ENCODE results near the gene CNTNAP1.
A peak's percentile ranks its signal among the peaks of the same experiment; 100 is the strongest.

Gene CNTNAP1

DNA sequence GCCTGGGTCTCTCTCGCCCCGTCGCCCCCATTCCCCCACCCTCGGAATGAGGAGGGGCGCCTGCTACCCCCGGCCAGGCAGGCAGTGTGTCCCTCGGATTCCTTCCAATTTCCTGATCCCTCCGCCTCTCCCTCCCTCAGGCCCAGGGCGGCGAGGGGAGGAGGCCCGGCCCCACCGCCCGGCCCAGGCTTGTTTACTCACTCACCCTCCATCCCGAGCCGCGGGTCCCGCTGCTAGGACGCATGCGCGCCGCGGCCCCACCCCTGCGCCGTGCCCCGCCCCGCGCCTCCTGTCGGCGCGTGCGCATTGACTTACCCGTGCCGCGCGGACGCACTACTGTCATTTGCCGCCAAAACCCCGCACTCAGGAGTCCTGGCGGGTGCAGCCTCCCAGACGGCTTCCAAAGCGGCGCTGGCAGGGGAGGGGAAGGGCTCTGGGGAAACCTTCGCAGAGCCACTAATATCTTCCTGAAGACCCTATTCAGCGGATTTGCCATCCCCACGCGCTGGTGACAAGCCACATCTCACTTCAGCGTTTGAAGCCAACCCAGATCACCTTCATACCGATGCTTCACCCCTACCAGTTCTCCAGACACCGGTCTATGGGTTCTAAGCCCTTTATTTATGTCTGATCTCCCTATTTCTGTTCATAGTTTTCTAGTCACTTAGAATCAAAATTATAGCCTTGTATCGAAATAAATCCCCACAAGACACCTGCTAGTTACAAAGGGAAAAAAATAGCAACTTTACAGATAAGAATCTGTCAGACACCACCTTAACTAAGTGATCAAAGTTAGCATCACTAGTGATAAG, 62.7 kb downstream of the CNTNAP1 start, which contains the start of gene EZH1:
Gene EZH1, minus strand, starts transcription at position 235 of the 812 bp plus-strand sequence. CDS start 16,099 bp downstream, outside the sequence.
- DNase-seq (ENCODE audit: low read depth), result peak; percentile 48
- peak within 1 kb of the TSS; percentile 84 for H3K4me3 ChIP-seq (ENCODE audit: low read length)
- TF ChIP-seq CTCF (conservative IDR thresholded peaks at IDR 0.05; ENCODE audit: low read depth, low read length), result no peak

- no peak overlapping the region for H3K4me3 ChIP-seq (ENCODE audit: low read length)
- TF ChIP-seq CTCF (conservative IDR thresholded peaks at IDR 0.05; ENCODE audit: low read depth, low read length), result no peak
- no peak for DNase-seq (ENCODE audit: low read depth)
Observed at GRCh38 chr17:42748202-42748907, 66.0 kb downstream of the CNTNAP1 start.

GRCh38 chr17:42748908-42749798, 66.8 kb downstream of the CNTNAP1 start:
- DNase-seq (ENCODE audit: low read depth), result no peak
- TF ChIP-seq CTCF (conservative IDR thresholded peaks at IDR 0.05; ENCODE audit: low read depth, low read length), result no peak
- no peak overlapping the region for H3K4me3 ChIP-seq (ENCODE audit: low read length)
